Mesodermal cell (in vitro differentiated cells): ENCODE measurements around the gene NOL12.

Source experiments
- H3K27ac ChIP-seq: 2 replicates; pipeline ENCODE4 v1.7.0; 2013; ENCODE audit warnings: mild to moderate bottlenecking, low read depth, low read length, moderate library complexity; ENCODE audit not compliant: severe bottlenecking
- H3K36me3 ChIP-seq: 2 replicates; pipeline ENCODE4 v1.7.1; 2013; ENCODE audit warnings: mild to moderate bottlenecking, low read length, moderate library complexity; ENCODE audit not compliant: control insufficient read depth, insufficient read depth
- H3K4me1 ChIP-seq: one replicate; pipeline ENCODE4 v1.7.1; 2013; ENCODE audit warnings: mild to moderate bottlenecking, low read length; ENCODE audit not compliant: insufficient read depth, control insufficient read depth, poor library complexity, severe bottlenecking
- H3K4me3 ChIP-seq: 2 replicates; pipeline ENCODE4 v1.7.0; 2013; ENCODE audit warnings: low read length, control low read depth, mild to moderate bottlenecking; ENCODE audit not compliant: insufficient read depth, poor library complexity, severe bottlenecking; ENCODE audit errors: extremely low read depth
- H3K9me3 ChIP-seq: 2 replicates; pipeline ENCODE4 v1.7.1; 2013; ENCODE audit warnings: mild to moderate bottlenecking, low read length, moderate library complexity; ENCODE audit not compliant: control insufficient read depth
- WGBS, 2 experiments: methylation state at CpG; one replicate each; pipeline ENCODE4 v1.1.5; 2013; ENCODE audit warnings: missing lambda C conversion rate in 2 of 2; ENCODE audit not compliant: insufficient coverage in 2 of 2; 5-methylcytosine and 5-hydroxymethylcytosine counted together

NOL12 gene

GRCh38 chr22:37660709-37661045 lies 25.5 kb upstream of the NOL12 start:
- Histone ChIP-seq H3K27ac (peak overlapping the region; percentile 59), H3K36me3 (peaks cover 14% of the 10 kb centered on the region), H3K9me3 (no peaks in the 10 kb centered on the region), H3K4me1 (peaks cover 18% of the 10 kb centered on the region), H3K4me3 (no peak overlapping the region)
- WGBS, 2 experiments, result 63 to 94% methylated on average over 1 to 2 of the region's 2 CpGs

- no peaks in the 10 kb centered on the region for H3K9me3 ChIP-seq
- peaks cover 20% of the 10 kb centered on the region for H3K36me3 ChIP-seq
- 82 to 84% methylated on average over 7 to 9 of the region's 12 CpGs for WGBS, 2 experiments
- peak overlapping the region; percentile 59 for H3K27ac ChIP-seq
- no peak overlapping the region for H3K4me3 ChIP-seq
- H3K4me1 ChIP-seq, result peaks cover 18% of the 10 kb centered on the region
Measured at GRCh38 chr22:37661160-37661924, 24.8 kb upstream of the NOL12 start.

GRCh38 chr22:37662039-37662438 lies 24.1 kb upstream of the NOL12 start:
- peaks cover 18% of the 10 kb centered on the region for H3K4me1 ChIP-seq
- peaks cover 27% of the 10 kb centered on the region for H3K36me3 ChIP-seq
- WGBS, 2 experiments, result 95 to 98% methylated on average over 3 of the region's 5 CpGs
- H3K9me3 ChIP-seq, result no peaks in the 10 kb centered on the region
- no peak overlapping the region for H3K4me3 ChIP-seq
- no peak overlapping the region for H3K27ac ChIP-seq

- Histone ChIP-seq H3K36me3 (peaks cover 35% of the 10 kb centered on the region), H3K4me3 (no peak overlapping the region), H3K4me1 (peaks cover 18% of the 10 kb centered on the region), H3K9me3 (no peaks in the 10 kb centered on the region), H3K27ac (no peak overlapping the region)
- 94 to 96% methylated on average over 11 to 12 of the region's 16 CpGs for WGBS, 2 experiments
Measured at GRCh38 chr22:37663521-37664140, 22.5 kb upstream of the NOL12 start.

- Histone ChIP-seq H3K4me1 (peaks cover 18% of the 10 kb centered on the region), H3K9me3 (no peaks in the 10 kb centered on the region), H3K27ac (peak overlapping the region; percentile 72), H3K36me3 (peaks cover 35% of the 10 kb centered on the region), H3K4me3 (no peak overlapping the region)
- 84 to 92% methylated on average over 14 to 16 of the region's 16 CpGs for WGBS, 2 experiments
Measured at GRCh38 chr22:37664249-37665101, 21.7 kb upstream of the NOL12 start.

- WGBS, 2 experiments, result 96 to 98% methylated on average over 20 to 24 of the region's 24 CpGs
- Histone ChIP-seq H3K4me1 (peaks cover 16% of the 10 kb centered on the region), H3K36me3 (peaks cover 35% of the 10 kb centered on the region), H3K27ac (no peak overlapping the region), H3K9me3 (no peaks in the 10 kb centered on the region), H3K4me3 (no peak overlapping the region)
Measured at GRCh38 chr22:37665487-37665886, 20.7 kb upstream of the NOL12 start.

- Histone ChIP-seq H3K27ac (no peak overlapping the region), H3K36me3 (peaks cover 30% of the 10 kb centered on the region), H3K9me3 (no peaks in the 10 kb centered on the region), H3K4me3 (no peak overlapping the region), H3K4me1 (no peaks in the 10 kb centered on the region)
- WGBS, 2 experiments, result 93 to 94% methylated on average over 3 to 4 of the region's 6 CpGs
Measured at GRCh38 chr22:37669586-37669985, 16.6 kb upstream of the NOL12 start.

- Histone ChIP-seq H3K4me1 (peaks cover 4% of the 10 kb centered on the region), H3K36me3 (peaks cover 5% of the 10 kb centered on the region), H3K9me3 (no peaks in the 10 kb centered on the region), H3K4me3 (no peak overlapping the region), H3K27ac (no peak overlapping the region)
- 87 to 89% methylated on average over 9 to 15 of the region's 15 CpGs for WGBS, 2 experiments
Measured at GRCh38 chr22:37672206-37672919, 13.8 kb upstream of the NOL12 start.

- 94 to 100% methylated on average over 5 to 8 of the region's 11 CpGs for WGBS, 2 experiments
Measured at GRCh38 chr22:37672920-37673455, 13.2 kb upstream of the NOL12 start.

GRCh38 chr22:37674248-37674647 lies 11.9 kb upstream of the NOL12 start:
- 94 to 97% methylated on average over 7 to 8 of the region's 12 CpGs for WGBS, 2 experiments
- H3K9me3 ChIP-seq, result no peaks in the 10 kb centered on the region
- peaks cover 5% of the 10 kb centered on the region for H3K36me3 ChIP-seq
- H3K4me1 ChIP-seq, result peaks cover 6% of the 10 kb centered on the region
- H3K4me3 ChIP-seq, result no peak overlapping the region
- no peak overlapping the region for H3K27ac ChIP-seq

More at GRCh38 chr22:37672920-37673455, 13.2 kb upstream of the NOL12 start:
- Histone ChIP-seq H3K4me3 (no peak overlapping the region), H3K9me3 (no peaks in the 10 kb centered on the region), H3K36me3 (peaks cover under 1% of the 10 kb centered on the region), H3K4me1 (peaks cover 6% of the 10 kb centered on the region), H3K27ac (no peak overlapping the region)
